GM15510 (cell line): ENCODE measurements around the gene ABHD17C.

Experiments
- POLR2A ChIP-seq: IDR thresholded peaks from 3 replicates; pipeline ENCODE4 v1.6.1; 2011; ENCODE audit warnings: borderline replicate concordance; ENCODE audit not compliant: insufficient read length; ENCODE audit errors: extremely low read depth

The ABHD17C gene

DNA sequence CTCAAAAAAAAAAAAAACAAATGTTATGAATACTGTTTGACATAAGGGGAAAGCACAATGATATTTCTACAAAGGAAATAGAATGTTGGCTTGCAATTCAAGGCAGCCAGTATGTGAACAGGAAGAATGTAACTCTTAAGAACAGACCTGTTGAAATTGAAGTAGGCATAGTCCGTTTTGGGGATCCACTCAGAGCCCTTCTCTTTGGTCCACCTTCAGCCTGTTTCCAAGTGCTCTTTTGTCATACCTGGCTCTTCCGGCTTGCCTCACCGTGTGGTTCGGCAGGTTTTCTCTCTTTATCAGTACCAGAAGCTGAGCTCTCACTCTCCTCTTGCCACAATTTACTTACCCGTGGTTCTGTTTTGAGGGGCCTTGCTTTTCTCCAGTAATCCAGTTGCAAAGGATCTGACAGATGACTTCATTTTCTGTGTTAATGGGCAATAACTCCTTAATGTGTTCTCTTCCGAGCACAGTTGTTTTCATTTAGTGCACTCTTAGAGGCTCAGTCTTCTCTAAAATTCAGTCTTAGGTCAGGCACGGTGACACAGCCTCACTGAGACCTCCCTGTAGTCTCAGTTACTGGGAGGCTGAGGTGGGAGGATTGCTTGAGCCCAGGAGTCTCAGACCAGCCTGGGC is 6.7 kb downstream of the ABHD17C start:
- TF ChIP-seq POLR2A = no peak

DNA sequence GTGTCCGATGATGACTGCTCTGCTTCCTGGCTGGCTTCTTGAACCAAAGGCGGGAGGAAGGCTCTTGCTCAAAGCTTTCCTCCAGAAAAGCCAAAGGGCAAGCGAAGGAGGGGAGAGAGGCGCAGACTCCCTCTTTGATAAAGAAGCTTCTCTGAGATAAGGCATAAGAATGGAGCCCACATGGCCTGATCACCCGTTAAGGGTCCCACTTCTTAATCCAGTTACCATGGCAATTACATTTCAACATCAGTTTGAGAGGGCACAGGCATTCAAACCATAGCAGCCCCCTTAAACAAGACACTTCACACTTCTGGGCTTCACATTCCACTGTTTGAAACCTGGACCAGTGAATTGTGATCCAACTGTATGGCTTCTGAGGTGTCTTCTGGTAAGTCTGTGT is 8.0 kb downstream of the ABHD17C start:
- TF ChIP-seq POLR2A = no peak

DNA sequence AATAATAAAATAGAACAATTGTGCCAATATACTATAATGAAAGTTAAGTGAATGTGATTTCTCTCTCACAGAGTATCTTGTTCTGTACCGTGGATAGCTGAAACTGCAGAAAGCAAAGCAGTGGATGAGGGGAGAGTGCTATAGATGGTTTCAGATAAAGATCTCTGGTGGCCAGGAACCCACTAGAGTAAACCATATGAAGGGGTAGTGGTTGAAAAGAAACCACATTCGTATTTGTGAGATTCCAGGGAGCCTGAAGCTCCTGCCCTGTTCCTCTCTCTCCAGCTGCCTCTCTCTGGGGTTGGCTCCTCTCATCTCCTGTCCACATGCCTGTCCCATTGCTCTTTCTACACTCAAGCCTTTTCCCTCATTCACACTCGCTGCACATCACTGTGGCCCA is 8.9 kb downstream of the ABHD17C start:
- no peak for TF ChIP-seq POLR2A

DNA sequence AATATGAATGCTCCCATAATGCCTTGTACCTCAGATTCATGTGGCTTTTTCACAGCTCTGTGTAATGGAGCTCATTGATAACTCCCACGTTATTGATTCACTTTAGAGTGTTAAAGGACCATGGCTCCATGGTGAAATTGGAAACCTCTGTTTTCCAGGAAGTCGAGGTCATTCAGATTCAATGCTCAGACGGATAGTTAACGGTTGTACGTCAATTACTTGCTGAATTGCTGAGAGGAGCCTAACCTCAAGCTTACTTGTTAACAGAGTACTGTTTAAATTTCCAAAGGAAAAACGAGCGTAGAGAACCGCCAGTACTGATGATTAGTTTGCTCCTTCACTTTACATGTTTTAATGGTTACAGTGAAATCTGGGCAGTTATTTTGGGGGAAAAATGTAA is 11.1 kb downstream of the ABHD17C start:
- TF ChIP-seq POLR2A = no peak

DNA sequence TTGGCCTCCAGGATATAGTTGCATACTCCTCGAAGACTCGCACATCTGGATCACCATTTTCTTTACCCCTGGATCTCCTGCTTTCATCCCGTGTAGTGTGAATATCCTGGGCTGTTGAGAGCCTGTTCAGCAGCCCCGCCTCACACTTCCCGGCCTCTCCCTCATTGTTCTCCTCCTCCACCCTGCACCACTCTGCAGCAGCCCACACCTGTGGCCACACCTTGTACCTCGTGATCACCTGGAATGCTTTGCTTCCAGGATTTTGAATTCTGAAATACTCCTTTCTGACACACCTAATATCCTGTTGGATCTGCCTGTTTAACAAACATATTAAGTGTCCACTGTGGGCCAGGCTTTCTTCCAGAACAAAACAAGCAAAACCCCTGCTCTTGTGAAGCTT is 14.4 kb downstream of the ABHD17C start:
- no peak for TF ChIP-seq POLR2A

DNA sequence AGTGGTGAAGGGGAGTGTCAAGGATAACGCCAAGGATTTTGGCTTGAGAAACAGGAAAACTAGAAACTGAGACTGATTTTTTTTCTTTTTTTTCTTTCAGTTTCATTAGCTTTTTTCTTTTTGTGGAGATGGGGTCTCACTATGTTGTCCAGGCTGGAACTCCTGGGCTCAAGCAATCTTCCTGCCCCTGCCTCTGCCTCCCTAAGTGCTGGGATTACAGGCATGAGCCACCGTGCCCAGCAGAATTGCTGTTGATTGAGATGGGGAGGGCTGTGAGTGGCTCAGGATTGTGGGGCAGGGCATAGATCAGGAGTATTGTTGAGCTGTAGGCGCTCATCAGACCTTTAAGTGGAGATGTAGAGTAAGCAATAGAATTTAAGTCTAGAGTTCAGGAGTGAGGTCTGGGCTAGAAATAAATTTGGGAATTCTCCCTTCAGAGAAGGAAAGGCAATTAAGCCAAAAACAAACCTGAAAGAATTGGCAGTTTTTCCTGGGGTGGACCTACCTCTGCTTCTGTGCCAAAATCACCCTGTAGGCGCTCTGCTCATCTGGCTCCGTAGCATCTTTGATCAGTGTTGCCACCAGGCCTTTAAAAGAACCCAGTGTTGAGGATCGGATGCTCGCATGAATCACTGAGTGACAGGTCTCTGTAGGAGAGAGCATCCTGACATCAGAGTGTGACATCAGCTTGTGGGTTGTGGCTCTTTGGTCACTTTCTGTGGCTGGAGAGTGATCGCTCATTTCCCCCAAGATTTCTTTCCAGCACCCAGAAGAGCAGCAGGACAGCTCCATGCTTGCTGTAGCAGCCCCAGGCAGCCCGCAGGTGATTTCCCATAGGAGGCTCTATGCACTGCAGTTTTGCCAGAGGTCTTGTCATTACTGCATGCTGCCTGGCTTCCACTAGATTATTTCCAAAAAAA is 15.8 kb downstream of the ABHD17C start:
- no peak for TF ChIP-seq POLR2A

DNA sequence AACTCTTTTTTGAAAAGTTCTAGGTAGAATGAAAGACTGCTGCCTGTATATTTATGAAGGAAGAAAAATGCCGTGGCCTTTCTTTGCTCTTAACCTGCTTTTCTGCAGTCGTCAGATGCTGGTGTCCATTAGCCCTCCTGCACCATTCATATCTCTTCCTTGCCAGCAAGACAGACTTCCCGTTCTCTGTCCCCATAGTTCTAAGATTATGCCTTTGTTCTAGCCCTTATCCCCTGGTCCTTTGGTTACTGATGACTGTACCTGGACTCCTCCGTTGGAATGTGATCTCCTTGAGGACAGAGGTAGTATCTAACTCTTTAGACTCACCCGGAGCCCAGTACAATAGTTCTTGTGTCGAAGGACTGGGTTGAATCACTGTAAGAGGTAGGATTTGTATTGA is 16.8 kb downstream of the ABHD17C start:
- no peak for TF ChIP-seq POLR2A

DNA sequence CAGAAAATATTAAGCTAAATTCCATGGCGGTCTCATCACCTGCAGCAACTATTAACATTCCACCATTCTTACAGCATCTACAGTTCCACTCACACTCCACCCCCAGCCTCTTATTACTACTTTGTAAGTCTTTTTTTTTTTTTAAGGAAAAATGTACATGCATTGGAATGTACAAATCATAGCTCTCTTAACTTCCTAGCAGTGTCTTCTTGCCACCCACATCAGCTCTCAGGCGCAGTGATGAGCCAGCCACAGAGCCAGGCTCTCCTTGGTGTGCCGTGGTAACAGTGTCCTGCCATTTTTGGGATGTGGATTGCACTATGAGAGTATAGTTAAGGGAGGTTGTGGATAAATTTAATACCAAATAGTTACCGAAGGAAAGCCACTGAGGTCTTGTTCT is 17.8 kb downstream of the ABHD17C start:
- TF ChIP-seq POLR2A = no peak

DNA sequence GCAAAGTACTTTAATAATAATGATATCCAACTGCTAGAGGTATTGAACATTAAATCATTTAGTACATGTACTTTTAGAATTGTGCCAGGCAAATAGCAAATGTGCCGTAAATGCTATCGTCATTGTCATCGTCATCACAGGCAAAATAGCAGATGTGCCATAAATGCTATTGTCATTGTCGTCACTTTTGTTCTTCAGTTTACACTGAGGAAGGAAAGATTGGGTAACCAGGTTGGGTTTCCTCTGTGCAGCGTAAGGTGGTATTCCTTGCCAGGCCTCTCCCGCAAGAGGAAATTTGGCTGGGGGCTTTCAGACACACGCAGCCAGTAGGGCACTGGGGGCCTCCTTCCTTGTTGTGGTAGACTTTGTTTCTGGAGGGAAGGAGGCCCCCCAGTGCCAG is 26.4 kb downstream of the ABHD17C start:
- TF ChIP-seq POLR2A = no peak

DNA sequence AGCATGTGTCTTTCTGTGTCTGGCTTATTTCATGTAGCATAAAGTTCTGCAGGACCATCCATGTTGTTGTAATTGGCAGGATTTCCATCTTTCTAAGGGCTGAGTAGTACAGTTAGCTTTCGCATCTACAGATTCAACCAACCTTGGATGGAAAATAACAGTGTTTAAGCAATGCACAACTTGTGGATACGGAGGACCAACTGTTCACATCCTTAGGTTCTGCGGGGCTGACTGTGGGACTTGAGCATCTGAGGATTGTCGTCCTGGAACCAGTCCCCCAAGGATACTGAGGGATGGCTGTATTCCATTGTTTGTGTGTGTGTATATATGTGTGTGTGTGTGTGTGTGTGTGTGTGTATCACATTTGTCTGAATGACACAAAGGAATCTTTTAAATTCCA is 27.7 kb downstream of the ABHD17C start:
- no peak for TF ChIP-seq POLR2A

DNA sequence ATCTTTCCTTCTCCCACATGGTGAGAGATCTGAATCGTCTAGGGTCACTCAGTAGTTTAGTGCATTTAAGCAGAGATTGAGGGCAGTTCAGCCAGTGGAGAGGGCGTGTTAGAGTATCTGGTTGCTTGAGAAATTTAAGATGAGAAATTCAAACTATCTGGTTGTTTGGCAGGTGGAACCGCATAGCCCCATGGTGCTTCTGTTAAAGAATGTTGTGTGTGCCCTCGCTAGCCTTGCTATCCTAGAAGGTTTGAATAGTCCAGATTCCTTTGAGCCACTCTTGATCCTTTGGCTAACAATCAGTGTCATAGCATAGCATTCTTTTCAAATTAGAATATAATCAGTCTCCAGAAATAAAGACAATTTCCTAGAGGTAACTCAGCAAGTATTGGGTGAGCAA is 32.1 kb downstream of the ABHD17C start:
- TF ChIP-seq POLR2A = no peak

DNA sequence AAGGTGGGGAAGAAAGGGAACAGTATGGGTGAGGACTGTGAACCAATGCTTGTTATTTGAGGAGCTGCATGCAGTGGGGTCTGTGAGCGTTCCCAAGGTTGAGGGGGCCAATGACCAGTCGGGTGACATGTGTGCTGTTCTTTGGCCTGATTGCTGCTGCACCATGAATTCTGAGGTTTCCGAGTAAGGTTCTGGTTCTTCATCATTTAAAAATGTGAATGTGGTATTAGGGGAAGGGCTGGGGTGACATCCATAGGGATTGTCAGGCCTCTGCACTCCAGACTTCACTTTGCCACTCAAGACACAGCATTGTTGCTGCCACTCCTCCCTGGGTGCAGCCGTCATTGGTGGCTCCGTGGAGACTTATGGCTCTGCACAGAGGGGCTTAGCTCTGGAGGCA is 32.5 kb downstream of the ABHD17C start:
- no peak for TF ChIP-seq POLR2A

DNA sequence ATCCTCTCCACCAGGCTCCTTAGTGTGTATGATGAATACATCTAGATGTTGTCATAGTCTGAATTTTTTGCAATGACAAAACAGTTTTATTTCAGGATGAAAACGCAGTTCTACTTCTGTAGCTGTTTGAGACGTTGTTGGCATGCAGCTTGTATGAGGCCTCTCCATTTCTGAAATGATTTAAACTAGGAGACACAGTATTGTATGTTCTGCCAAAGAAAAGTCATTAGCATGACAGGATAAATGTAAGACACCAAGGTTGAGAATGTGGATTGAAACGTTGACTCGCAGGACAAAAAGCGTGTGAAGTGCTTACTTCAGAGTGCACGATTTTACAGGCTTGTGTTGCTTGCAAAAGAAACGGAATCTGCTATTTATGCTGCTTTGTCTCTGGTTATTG is 35.3 kb downstream of the ABHD17C start:
- no peak for TF ChIP-seq POLR2A

DNA sequence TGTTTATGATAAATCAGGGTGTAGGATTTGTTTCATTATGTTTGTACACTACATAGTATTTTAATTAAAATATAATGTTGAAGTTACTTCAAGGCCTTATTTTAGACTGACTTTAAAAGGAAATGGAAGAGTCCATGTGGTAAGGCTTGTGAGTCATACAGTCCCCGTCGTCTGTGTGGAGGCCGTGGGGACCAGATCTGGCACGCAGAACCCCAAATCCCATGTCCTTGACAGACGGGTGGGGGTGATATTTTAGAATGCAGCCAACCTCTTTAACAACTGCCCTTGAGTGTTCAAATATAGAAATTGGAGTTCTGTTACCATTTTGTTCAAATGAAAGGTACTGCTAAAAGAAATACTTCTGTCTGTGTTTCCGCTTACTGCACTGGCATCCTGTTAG is 35.8 kb downstream of the ABHD17C start:
- TF ChIP-seq POLR2A = no peak

DNA sequence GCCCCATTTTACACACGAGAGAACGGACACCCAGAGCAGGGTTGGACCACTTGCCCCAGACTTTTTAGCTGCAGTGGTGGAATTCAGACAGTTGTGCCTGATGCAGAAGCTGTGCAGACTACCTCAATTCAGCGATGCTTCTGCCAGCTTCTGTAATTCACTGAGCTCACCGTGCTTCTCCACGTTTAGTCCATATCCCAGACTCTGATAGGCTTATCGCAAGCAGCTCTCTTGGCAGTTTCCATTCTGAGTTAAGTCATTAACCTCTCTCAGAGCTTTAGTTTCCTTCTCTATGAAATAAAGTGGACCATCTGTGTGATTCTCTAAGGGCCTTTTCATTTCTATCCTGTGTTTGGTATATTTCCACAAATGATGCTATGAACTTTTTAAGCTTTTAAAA is 37.1 kb downstream of the ABHD17C start:
- TF ChIP-seq POLR2A = no peak

DNA sequence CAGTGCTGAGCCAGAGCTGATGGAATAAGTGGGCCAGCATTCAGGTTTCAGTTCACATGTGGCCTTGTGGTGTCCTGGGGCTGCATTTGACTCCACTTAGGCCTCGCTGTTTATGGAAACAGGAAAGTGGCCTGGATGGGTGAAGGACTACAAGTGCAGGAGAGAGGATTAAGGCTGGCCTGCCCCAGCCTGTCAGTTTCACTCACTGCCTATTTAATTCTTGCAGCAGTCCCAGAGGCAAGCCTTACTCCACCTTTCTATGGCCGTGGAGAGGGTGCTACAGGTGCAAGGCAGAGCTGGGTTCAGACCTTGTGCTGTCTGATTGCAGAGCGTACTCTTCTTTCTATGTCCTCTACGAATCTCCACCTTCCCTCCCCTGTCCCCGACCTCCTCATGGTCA is 37.7 kb downstream of the ABHD17C start:
- TF ChIP-seq POLR2A = no peak
